H9 (cell line): Measurements from ENCODE around the gene TNFSF18. TPM values are rescaled to one million over a fixed set of nuclear protein-coding genes. Genes with fewer than 3 reads are reported as not detected.

Experiments
- DNase-seq: peaks from one replicate; pipeline ENCODE4 v3.0.0-alpha.2; 2017
- H2AFZ ChIP-seq: one replicate; pipeline ENCODE4 v1.6.1; 2013; ENCODE audit warnings: mild to moderate bottlenecking, low read length, control low read depth, moderate library complexity
- H2AK5ac ChIP-seq: 2 replicates; pipeline ENCODE4 v1.6.1; 2013; ENCODE audit warnings: low read length, control low read depth, mixed read lengths; ENCODE audit not compliant: insufficient read length
- H2BK120ac ChIP-seq: one replicate; pipeline ENCODE4 v1.6.1; 2013; ENCODE audit warnings: low read depth, mild to moderate bottlenecking, low read length, control low read depth, inconsistent platforms; ENCODE audit not compliant: poor library complexity, severe bottlenecking
- H2BK12ac ChIP-seq: 2 replicates; pipeline ENCODE4 v1.6.1; 2013; ENCODE audit warnings: low read length, control low read depth, mixed read lengths, low read depth; ENCODE audit not compliant: insufficient read length
- H2BK15ac ChIP-seq: 2 replicates; pipeline ENCODE4 v1.6.1; 2013; ENCODE audit warnings: low read depth, low read length, control low read depth
- H2BK20ac ChIP-seq: one replicate; pipeline ENCODE4 v1.6.1; 2013; ENCODE audit warnings: low read depth, mild to moderate bottlenecking, low read length, control low read depth, inconsistent platforms; ENCODE audit not compliant: poor library complexity, severe bottlenecking
- H2BK5ac ChIP-seq: 2 replicates; pipeline ENCODE4 v1.6.1; 2013; ENCODE audit warnings: low read length, control low read depth, mixed read lengths; ENCODE audit not compliant: insufficient read length
- H3K14ac ChIP-seq: 2 replicates; pipeline ENCODE4 v1.6.1; 2013; ENCODE audit warnings: low read length, control low read depth; ENCODE audit not compliant: insufficient read depth
- H3K18ac ChIP-seq: 2 replicates; pipeline ENCODE4 v1.6.1; 2013; ENCODE audit warnings: low read depth, mild to moderate bottlenecking, mixed read lengths, low read length, control low read depth; ENCODE audit not compliant: insufficient read length
- H3K23ac ChIP-seq: 2 replicates; pipeline ENCODE4 v1.6.1; 2013; ENCODE audit warnings: low read length, control low read depth, mixed read lengths, low read depth; ENCODE audit not compliant: insufficient read length
- H3K23me2 ChIP-seq: 2 replicates; pipeline ENCODE4 v1.6.1; 2013; ENCODE audit warnings: low read depth, mild to moderate bottlenecking, mixed read lengths, low read length, control low read depth; ENCODE audit not compliant: insufficient read length, poor library complexity, severe bottlenecking
- H3K27ac ChIP-seq: 2 replicates; pipeline ENCODE4 v1.5.1; 2013; ENCODE audit warnings: low read length, control low read depth, mixed read lengths, low read depth; ENCODE audit not compliant: insufficient read length
- H3K27me3 ChIP-seq: 2 replicates; pipeline ENCODE4 v1.6.1; 2013; ENCODE audit warnings: low read length, control low read depth, inconsistent platforms; ENCODE audit not compliant: insufficient read depth
- H3K4ac ChIP-seq: 2 replicates; pipeline ENCODE4 v1.6.1; 2013; ENCODE audit warnings: low read depth, mild to moderate bottlenecking, control low read depth, inconsistent platforms, low read length, moderate library complexity
- H3K4me1 ChIP-seq: 2 replicates; pipeline ENCODE4 v1.6.1; 2013; ENCODE audit warnings: low read length, control low read depth, inconsistent platforms; ENCODE audit not compliant: insufficient read depth
- H3K4me2 ChIP-seq: 2 replicates; pipeline ENCODE4 v1.6.1; 2013; ENCODE audit warnings: low read length, control low read depth, mixed read lengths; ENCODE audit not compliant: insufficient read length, insufficient read depth
- H3K56ac ChIP-seq: 2 replicates; pipeline ENCODE4 v1.6.1; 2013; ENCODE audit warnings: low read depth, mild to moderate bottlenecking, mixed read lengths, low read length, control low read depth; ENCODE audit not compliant: insufficient read length
- H3K79me1 ChIP-seq: 2 replicates; pipeline ENCODE4 v1.6.1; 2013; ENCODE audit warnings: low read depth, mild to moderate bottlenecking, moderate library complexity, low read length, control low read depth, inconsistent platforms; ENCODE audit not compliant: insufficient read depth, poor library complexity, severe bottlenecking
- H3K79me2 ChIP-seq: 2 replicates; pipeline ENCODE4 v1.6.1; 2013; ENCODE audit warnings: low read length, control low read depth, inconsistent platforms; ENCODE audit not compliant: insufficient read depth
- H3K9ac ChIP-seq: 2 replicates; pipeline ENCODE4 v1.6.1; 2013; ENCODE audit warnings: low read length, control low read depth, mixed read lengths; ENCODE audit not compliant: insufficient read length; ENCODE audit errors: extremely low read depth
- H3K9me3 ChIP-seq: one replicate; pipeline ENCODE4 v1.6.1; 2013; ENCODE audit warnings: low read depth, low read length, inconsistent platforms; ENCODE audit not compliant: control insufficient read depth
- H3T11ph ChIP-seq: one replicate; pipeline ENCODE4 v1.6.1; 2013; ENCODE audit warnings: mild to moderate bottlenecking, low read length, control low read depth, inconsistent platforms
- H4K20me1 ChIP-seq: one replicate; pipeline ENCODE4 v1.6.1; 2013; ENCODE audit not compliant: control insufficient read depth, insufficient read length, insufficient read depth
- H4K5ac ChIP-seq: 2 replicates; pipeline ENCODE4 v1.6.1; 2013; ENCODE audit warnings: low read depth, mild to moderate bottlenecking, mixed read lengths, low read length, control low read depth; ENCODE audit not compliant: insufficient read length
- H4K8ac ChIP-seq: replicated peaks from 2 replicates; pipeline ENCODE4 v1.6.1; 2013; ENCODE audit warnings: low read length, control low read depth, mixed read lengths, low read depth; ENCODE audit not compliant: insufficient read length
- H4K91ac ChIP-seq: 2 replicates; pipeline ENCODE4 v1.6.1; 2013; ENCODE audit warnings: low read depth, mild to moderate bottlenecking, moderate library complexity, mixed read lengths, low read length, control low read depth; ENCODE audit not compliant: insufficient read length
- H3K27ac Mint-ChIP-seq, 3 experiments: 2 replicates in 2 of 3; 3 replicates in 1 of 3; pipeline ENCODE4 v1.8.0; 2020 to 2021; ENCODE audit warnings: mixed read lengths in 3 of 3, mild to moderate bottlenecking in 1 of 3, moderate library complexity in 1 of 3
- H3K27me3 Mint-ChIP-seq: 2 replicates; pipeline ENCODE4 v1.8.0; 2021; ENCODE audit warnings: low read depth, mild to moderate bottlenecking, moderate library complexity, mixed read lengths
- H3K36me3 Mint-ChIP-seq, 3 experiments: 2 replicates in 2 of 3; 3 replicates in 1 of 3; pipeline ENCODE4 v1.8.0; 2020 to 2021; ENCODE audit warnings: low read depth in 3 of 3, mixed read lengths in 3 of 3; ENCODE audit not compliant: insufficient read depth in 1 of 3
- H3K4me1 Mint-ChIP-seq, 2 experiments: 2 replicates each; pipeline ENCODE4 v1.8.0; 2020; ENCODE audit warnings: mixed read lengths in 2 of 2
- H3K4me3 Mint-ChIP-seq, 2 experiments: 2 replicates in 1 of 2; 3 replicates in 1 of 2; pipeline ENCODE4 v1.8.0; 2020 to 2021; ENCODE audit warnings: mild to moderate bottlenecking in 2 of 2, mixed read lengths in 2 of 2, moderate library complexity in 1 of 2
- H3K9me3 Mint-ChIP-seq, 2 experiments: 2 replicates in 1 of 2; 3 replicates in 1 of 2; pipeline ENCODE4 v1.8.0; 2020; ENCODE audit warnings: mild to moderate bottlenecking in 2 of 2, mixed read lengths in 2 of 2, moderate library complexity in 1 of 2
- CTCF ChIP-seq: fragments of 200-600 bp; sonication (generic); conservative IDR thresholded peaks from 3 replicates; pipeline ENCODE4 v1.8.0; 2021; ENCODE audit warnings: antibody characterized with exemption, mild to moderate bottlenecking
- WGBS: extraction: QIAGEN DNeasy Blood & Tissue Kit; methylation state at CpG from one replicate; pipeline ENCODE4 v1.1.7; 2013; ENCODE audit warnings: missing lambda C conversion rate, low lambda C conversion rate, mixed read lengths; ENCODE audit not compliant: insufficient read length; ENCODE audit errors: extremely low coverage; 5-methylcytosine and 5-hydroxymethylcytosine counted together
- total RNA-seq: library from RNA; stranded (reverse); gene quantifications from 2 replicates; pipeline ENCODE4 v1.2.1, GENCODE V29; 2021

Gene TNFSF18
- total RNA-seq, 1 experiment from 2014 or later: not detected

- Histone ChIP-seq H3K27me3 (no peaks in the 10 kb centered on the region), H3K18ac (no peak overlapping the region), H3K79me1 (no peaks in the 10 kb centered on the region), H2AK5ac (no peak overlapping the region), H3K23ac (no peak overlapping the region), H3K4ac (no peak overlapping the region), H4K8ac (no peak overlapping the region), H2BK20ac (no peak overlapping the region), H3K9me3 (no peaks in the 10 kb centered on the region), H2AFZ (no peak overlapping the region), H3K27ac (no peak overlapping the region), H3T11ph (no peak overlapping the region), H2BK15ac (no peak overlapping the region), H4K5ac (no peak overlapping the region), H3K14ac (no peak overlapping the region), H3K9ac (no peak overlapping the region), H2BK5ac (no peak overlapping the region), H3K56ac (no peak overlapping the region), H3K4me2 (no peak overlapping the region), H3K23me2 (no peaks in the 10 kb centered on the region), H4K20me1 (no peaks in the 10 kb centered on the region), H2BK120ac (no peak overlapping the region), H2BK12ac (no peak overlapping the region), H4K91ac (no peak overlapping the region), H3K4me1 (no peaks in the 10 kb centered on the region), H3K79me2 (no peaks in the 10 kb centered on the region)
- no peak overlapping the region for H3K4me3 Mint-ChIP-seq
- H3K27ac Mint-ChIP-seq: no peak overlapping the region
- no peaks in the 10 kb centered on the region for H3K27me3 Mint-ChIP-seq
- no peak for TF ChIP-seq CTCF
- no peak for DNase-seq
- H3K9me3 Mint-ChIP-seq: peaks cover 4 to 10% of the 10 kb centered on the region in 2 experiments; a peak in 3 of 5 replicates
- H3K4me1 Mint-ChIP-seq: no peaks in the 10 kb centered on the region
- WGBS: no CpG with 5 or more reads among the region's 2 CpGs
- no peaks in the 10 kb centered on the region; a peak in 1 of 7 replicates for H3K36me3 Mint-ChIP-seq
Measured at GRCh38 chr1:173099166-173099565, 48.4 kb upstream of the TNFSF18 start.
